ENCODE results near the gene SLC4A2. TPM values are rescaled to one million over a fixed set of nuclear protein-coding genes. Genes with fewer than 3 reads are reported as not detected.
A peak's percentile ranks its signal among the peaks of the same experiment; 100 is the strongest.

The SLC4A2 gene
- total RNA-seq, 4 donors from 2014 or later, result 74.3 to 111 (median 91.4) TPM

DNA sequence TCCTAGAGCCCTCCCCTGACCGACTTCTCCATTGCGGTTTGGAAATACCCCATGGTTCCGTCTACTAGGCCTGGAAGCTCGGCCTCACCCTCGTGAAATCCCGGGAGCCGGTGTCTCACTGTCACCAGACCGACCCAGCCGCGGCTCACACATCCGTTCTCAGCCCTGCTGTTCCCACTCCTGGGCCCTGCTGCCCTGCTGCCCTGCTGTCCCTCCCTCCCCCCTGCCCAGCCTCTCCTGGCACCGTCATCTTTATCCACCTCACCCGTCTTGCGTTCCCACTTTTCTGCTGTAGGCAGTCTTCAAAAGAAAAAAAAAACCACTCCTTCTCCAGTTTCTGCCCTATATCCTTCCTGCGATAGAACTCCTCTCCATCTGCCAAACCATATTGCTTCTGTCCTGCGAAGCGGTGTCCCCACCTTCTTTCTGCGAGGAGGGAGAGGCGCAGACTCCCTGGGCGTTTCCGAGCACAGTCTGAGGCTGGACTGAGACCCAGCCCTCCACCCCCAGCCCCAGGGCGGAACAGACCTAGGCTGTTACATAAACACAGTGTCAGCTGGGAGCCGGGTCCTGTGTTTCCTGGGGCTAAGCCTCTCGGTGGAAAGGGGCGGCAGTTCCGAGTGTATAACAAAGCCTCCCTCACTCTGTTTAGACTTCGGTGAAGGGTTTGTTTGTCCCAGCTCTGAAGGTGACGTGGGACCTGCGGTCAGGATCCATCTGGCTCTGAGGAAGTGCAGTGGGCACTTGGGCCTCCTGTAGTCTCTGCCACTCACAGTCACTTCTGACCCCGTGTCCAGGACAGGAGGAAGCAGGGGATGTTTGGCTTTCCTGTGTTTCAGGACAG is 29.7 kb downstream of the SLC4A2 start:
- no peaks in the 10 kb centered on the region for H3K9me3 ChIP-seq
- peak overlapping the region; percentile 81 to 92 (median 86) for H3K27ac ChIP-seq
- peaks cover 0 to 68% (median 34%) of the 10 kb centered on the region in 4 donors for H3K4me1 ChIP-seq
- no peaks in the 10 kb centered on the region for H3K36me3 ChIP-seq
- peak in 1 of 2 donors; percentile 44 for TF ChIP-seq POLR2A (IDR thresholded peaks at IDR 0.05)
- TF ChIP-seq EP300 (IDR thresholded peaks at IDR 0.05), result peak in 1 of 2 donors; percentile 60
- TF ChIP-seq, protein P1, sequence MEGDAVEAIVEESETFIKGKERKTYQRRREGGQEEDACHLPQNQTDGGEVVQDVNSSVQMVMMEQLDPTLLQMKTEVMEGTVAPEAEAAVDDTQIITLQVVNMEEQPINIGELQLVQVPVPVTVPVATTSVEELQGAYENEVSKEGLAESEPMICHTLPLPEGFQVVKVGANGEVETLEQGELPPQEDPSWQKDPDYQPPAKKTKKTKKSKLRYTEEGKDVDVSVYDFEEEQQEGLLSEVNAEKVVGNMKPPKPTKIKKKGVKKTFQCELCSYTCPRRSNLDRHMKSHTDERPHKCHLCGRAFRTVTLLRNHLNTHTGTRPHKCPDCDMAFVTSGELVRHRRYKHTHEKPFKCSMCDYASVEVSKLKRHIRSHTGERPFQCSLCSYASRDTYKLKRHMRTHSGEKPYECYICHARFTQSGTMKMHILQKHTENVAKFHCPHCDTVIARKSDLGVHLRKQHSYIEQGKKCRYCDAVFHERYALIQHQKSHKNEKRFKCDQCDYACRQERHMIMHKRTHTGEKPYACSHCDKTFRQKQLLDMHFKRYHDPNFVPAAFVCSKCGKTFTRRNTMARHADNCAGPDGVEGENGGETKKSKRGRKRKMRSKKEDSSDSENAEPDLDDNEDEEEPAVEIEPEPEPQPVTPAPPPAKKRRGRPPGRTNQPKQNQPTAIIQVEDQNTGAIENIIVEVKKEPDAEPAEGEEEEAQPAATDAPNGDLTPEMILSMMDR (IDR thresholded peaks at IDR 0.05), result no peak
- peak overlapping the region in 3 of 4 donors; percentile 4 to 64 (median 18) for H3K4me3 ChIP-seq
- no peaks in the 10 kb centered on the region for H3K27me3 ChIP-seq
- 34 to 39% methylated on average over 30 of the region's 30 CpGs for whole genome bisulfite sequencing, 2 donors
- DNase-seq (ENCODE audit: low spot score in 2 of 2), result peak; percentile 57 to 70

DNA sequence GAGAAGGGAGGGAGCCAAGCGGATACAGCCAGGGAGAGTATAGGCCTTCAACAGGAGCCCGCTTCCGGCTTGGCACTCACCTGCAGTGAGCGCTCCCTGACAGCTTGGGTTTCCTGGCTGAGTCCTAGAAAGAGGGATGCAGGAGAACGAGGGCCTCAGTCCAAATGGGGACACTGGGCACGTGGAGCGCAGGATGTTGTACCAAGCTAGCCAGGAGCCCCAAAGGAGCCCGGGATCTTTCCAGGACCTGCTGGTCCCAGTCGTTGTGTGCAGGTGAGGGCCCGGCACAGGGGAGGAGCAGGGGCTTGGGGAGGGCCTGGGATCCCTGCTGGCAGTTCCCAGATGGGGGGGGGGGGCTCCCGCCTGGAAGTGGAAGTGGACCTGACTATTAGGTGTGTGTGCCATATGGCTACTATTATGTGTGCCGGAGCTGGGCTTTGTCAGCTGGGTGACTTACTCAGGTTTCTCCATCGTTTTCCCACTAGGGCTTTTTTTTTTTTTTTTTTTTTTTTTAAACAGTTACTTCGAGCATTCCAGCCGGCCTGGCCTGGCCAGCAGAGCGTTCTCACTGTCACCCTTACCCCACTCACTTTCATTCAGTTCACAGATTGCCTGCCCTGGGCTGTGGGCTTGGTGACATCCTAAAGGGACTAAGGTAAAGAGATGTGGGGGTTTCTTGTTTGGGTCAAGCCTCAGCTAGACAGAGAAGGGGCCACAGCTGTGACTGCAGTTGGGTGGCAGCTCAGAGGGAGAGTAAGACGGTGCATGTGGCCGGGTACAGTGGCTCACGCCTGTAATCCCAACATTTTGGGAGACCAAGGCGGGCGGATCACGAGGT is 30.7 kb downstream of the SLC4A2 start:
- TF ChIP-seq POLR2A (IDR thresholded peaks at IDR 0.05), result no peak
- TF ChIP-seq, protein P1 (IDR thresholded peaks at IDR 0.05), result no peak
- TF ChIP-seq EP300 (IDR thresholded peaks at IDR 0.05), result no peak
- no peak for DNase-seq (ENCODE audit: low spot score in 2 of 2)
- Histone ChIP-seq H3K4me3 (peak overlapping the region in 1 of 4 donors; percentile 64), H3K4me1 (peaks cover 0 to 75% (median 34%) of the 10 kb centered on the region in 4 donors), H3K9me3 (no peaks in the 10 kb centered on the region), H3K36me3 (no peaks in the 10 kb centered on the region), H3K27ac (peak overlapping the region; percentile 81 to 92 (median 86)), H3K27me3 (no peaks in the 10 kb centered on the region)
- WGBS, 2 donors, result 73 to 80% methylated on average over 15 to 22 of the region's 22 CpGs

DNA sequence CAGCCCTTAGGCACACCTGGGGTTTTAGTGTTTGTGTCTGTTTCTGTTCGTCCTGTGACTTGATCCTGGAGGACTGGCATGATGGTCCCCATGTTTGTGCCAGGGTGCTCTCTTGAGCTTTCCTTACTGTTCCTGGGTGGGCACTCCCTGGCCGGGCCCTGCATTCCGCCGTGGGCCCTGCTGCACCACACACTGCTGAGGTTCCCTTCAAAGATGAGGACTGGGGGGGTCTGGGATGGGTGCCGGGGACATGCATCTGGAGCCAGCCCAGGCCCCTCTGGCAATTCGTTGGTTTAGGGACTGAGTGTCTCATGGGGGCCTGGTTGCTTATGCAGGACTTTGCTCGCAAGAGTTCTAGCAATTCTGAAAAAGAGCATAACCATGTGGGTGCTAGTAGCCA is 31.6 kb downstream of the SLC4A2 start:
- TF ChIP-seq, protein P1 (IDR thresholded peaks at IDR 0.05), result no peak
- TF ChIP-seq EP300 (IDR thresholded peaks at IDR 0.05) (no peak), POLR2A (IDR thresholded peaks at IDR 0.05) (no peak)
- Histone ChIP-seq H3K9me3 (no peaks in the 10 kb centered on the region), H3K27ac (no peak overlapping the region), H3K4me3 (no peak overlapping the region), H3K36me3 (no peaks in the 10 kb centered on the region), H3K4me1 (peaks cover 0 to 71% (median 27%) of the 10 kb centered on the region in 4 donors), H3K27me3 (no peaks in the 10 kb centered on the region)
- 83 to 86% methylated on average over 7 of the region's 7 CpGs for WGBS, 2 donors
- DNase-seq (ENCODE audit: low spot score in 2 of 2), result no peak

DNA sequence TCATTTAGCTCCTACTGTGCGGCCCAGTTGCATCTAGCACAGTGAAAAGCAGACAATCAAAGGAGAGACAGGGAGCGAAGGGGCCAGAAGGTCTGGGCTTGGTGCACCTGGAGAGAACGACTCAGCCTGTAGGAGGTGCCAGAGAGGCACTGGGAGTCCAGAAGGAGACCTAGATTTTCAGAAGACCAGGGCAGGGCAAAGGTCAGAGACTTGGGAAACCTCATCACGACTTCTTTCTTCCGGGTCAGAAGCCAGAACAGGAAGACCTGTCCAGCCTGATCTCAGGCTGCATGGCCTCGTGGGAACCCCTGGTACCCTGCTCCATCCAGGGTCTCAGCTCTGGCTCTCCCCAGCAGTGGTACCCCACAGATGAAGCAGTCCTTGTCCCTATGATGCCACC is 32.0 kb downstream of the SLC4A2 start:
- TF ChIP-seq, protein P1 (IDR thresholded peaks at IDR 0.05), result peak in 2 of 5 experiments; percentile 10 to 19
- TF ChIP-seq EP300 (IDR thresholded peaks at IDR 0.05) (no peak), POLR2A (IDR thresholded peaks at IDR 0.05) (no peak)
- DNase-seq (ENCODE audit: low spot score in 2 of 2), result no peak
- Histone ChIP-seq H3K4me1 (peaks cover 0 to 74% (median 27%) of the 10 kb centered on the region in 4 donors), H3K36me3 (no peaks in the 10 kb centered on the region), H3K27ac (no peak overlapping the region), H3K4me3 (no peak overlapping the region), H3K9me3 (no peaks in the 10 kb centered on the region), H3K27me3 (no peaks in the 10 kb centered on the region)
- WGBS, 2 donors, result 49 to 51% methylated on average over 6 of the region's 6 CpGs

Data from tibial nerve (tissue), 4 donors.